K562 (cell line): ENCODE results near the gene SOX11. TPM values are rescaled to one million over a fixed set of nuclear protein-coding genes. Genes with fewer than 3 reads are reported as not detected.

Experiments used
- ATAC-seq: fragments of 200-7000 bp; cut with Tn5 transposase; 3 replicates; pipeline ENCODE4 v1.9.1; 2020; ENCODE audit warnings: moderate library complexity
- BruUV-seq: library from RNA; stranded (reverse); fragments of 400-500 nt; replicated peaks from 2 replicates; lab custom pipeline; 2021; lab: Mats Ljungman, UMichigan
- CTCF ChIA-PET: fragments of 300-600 bp; formaldehyde crosslinking; extraction: SDS; loops from one replicate; lab custom pipeline; 2021; ENCODE audit warnings: low intra/inter-chr PET ratio; lab: Yijun Ruan, JAX
- POLR2A ChIA-PET: fragments of 300-600, 350-650 bp; sonication (Branson Sonifier 250); formaldehyde crosslinking; extraction: SDS; loops from one replicate; lab custom pipeline; 2021; ENCODE audit warnings: antibody characterized with exemption, inconsistent platforms; lab: Yijun Ruan, JAX
- DNase-seq, 4 experiments: peaks; one replicate each; pipeline versions ENCODE4 v3.0.0 to v3.0.0-alpha.2; 2011 to 2018; ENCODE audit warnings: low spot score in 3 of 4, mixed read lengths in 3 of 4; ENCODE audit errors: extremely low read depth in 1 of 4
- FAIRE-seq: peaks from 2 replicates; lab custom pipeline; 2011; peaks lifted over from hg19 to GRCh38; lab: Jason Lieb, UNC
- H2AFZ ChIP-seq: 2 replicates; pipeline ENCODE4 v1.6.0; 2011; ENCODE audit warnings: low read depth, low read length, control low read depth, inconsistent platforms
- H3K27ac ChIP-seq: fragments of 200-600 bp; 3 replicates; pipeline ENCODE4 v1.8.0; 2011; ENCODE audit warnings: low read depth, mild to moderate bottlenecking, control low read depth, inconsistent platforms, low read length, moderate library complexity, mixed read lengths; ENCODE audit errors: extremely low read depth
- H3K27me3 ChIP-seq, 2 experiments: fragments of 300-600 bp in 1 of 2; 2 replicates in 1 of 2; 3 replicates in 1 of 2; pipeline versions ENCODE4 v1.6.0 to v1.8.0; 2011; ENCODE audit warnings: inconsistent platforms in 2 of 2, low read length in 2 of 2, mild to moderate bottlenecking in 1 of 2, mixed read lengths in 1 of 2, moderate library complexity in 1 of 2; ENCODE audit not compliant: control insufficient read depth in 2 of 2, insufficient read depth in 2 of 2
- H3K36me3 ChIP-seq: fragments of 300-600 bp; 3 replicates; pipeline ENCODE4 v1.8.0; 2011; ENCODE audit warnings: mild to moderate bottlenecking, low read length, inconsistent platforms; ENCODE audit not compliant: control insufficient read depth, insufficient read depth
- H3K4me1 ChIP-seq, 2 experiments: fragments of 200-600 bp in 1 of 2; replicated peaks in 1 of 2; 2 replicates in 1 of 2; 3 replicates in 1 of 2; pipeline versions ENCODE4 v1.5.1 to v1.8.0; 2011; ENCODE audit warnings: inconsistent platforms in 2 of 2, low read length in 2 of 2, mild to moderate bottlenecking in 1 of 2, mixed read lengths in 1 of 2, moderate library complexity in 1 of 2; ENCODE audit not compliant: control insufficient read depth in 2 of 2, insufficient read depth in 2 of 2
- H3K4me2 ChIP-seq: 2 replicates; pipeline ENCODE4 v1.6.1; 2011; ENCODE audit warnings: low read length, control low read depth, inconsistent platforms, mixed read lengths; ENCODE audit not compliant: insufficient read depth
- H3K4me3 ChIP-seq: fragments of 200-600 bp; sonication (generic), shearing (Covaris generic); 2 replicates; pipeline ENCODE4 v1.5.1; 2016; ENCODE audit warnings: control low read depth, inconsistent platforms
- H3K79me2 ChIP-seq: fragments of 200-600 bp; 3 replicates; pipeline ENCODE4 v1.8.0; 2011; ENCODE audit warnings: low read length, inconsistent platforms; ENCODE audit not compliant: control insufficient read depth, insufficient read depth
- H3K9ac ChIP-seq, 2 experiments: 2 replicates each; pipeline versions ENCODE4 v1.6.0 to v1.6.1; 2011; ENCODE audit warnings: low read depth in 2 of 2, low read length in 2 of 2, control low read depth in 1 of 2, inconsistent platforms in 1 of 2, mild to moderate bottlenecking in 1 of 2, mixed read lengths in 1 of 2; ENCODE audit not compliant: insufficient read depth in 1 of 2
- H3K9me1 ChIP-seq: one replicate; pipeline ENCODE4 v1.6.0; 2011; ENCODE audit warnings: inconsistent platforms, mild to moderate bottlenecking, low read length, moderate library complexity; ENCODE audit not compliant: control insufficient read depth, insufficient read depth
- H3K9me3 ChIP-seq: replicated peaks from 2 replicates; pipeline ENCODE4 v1.5.1; 2011; ENCODE audit warnings: low read depth, low read length, inconsistent platforms; ENCODE audit not compliant: control insufficient read depth, insufficient read depth
- H4K20me1 ChIP-seq: replicated peaks from 2 replicates; pipeline ENCODE4 v1.6.1; 2011; ENCODE audit warnings: low read length, inconsistent platforms, mixed read lengths; ENCODE audit not compliant: control insufficient read depth, insufficient read depth
- E4F1 ChIP-seq: fragments of 250-450 bp; sonication (Bioruptor Pico); IDR thresholded peaks from 2 replicates; pipeline ENCODE4 v1.5.0; 2021; ENCODE audit warnings: mild to moderate bottlenecking, borderline replicate concordance
- GATAD2A ChIP-seq: fragments of 450-650 bp; IDR thresholded peaks from 2 replicates; pipeline ENCODE4 v1.6.1; 2017
- MECOM ChIP-seq: fragments of 250-450 bp; sonication (Bioruptor Pico); IDR thresholded peaks from 2 replicates; pipeline ENCODE4 v1.8.0; 2022; ENCODE audit warnings: inconsistent platforms
- RBM22 ChIP-seq: fragments of 200-400 bp; formaldehyde crosslinking; IDR thresholded peaks from 2 replicates; pipeline ENCODE4 v1.6.1; 2018; ENCODE audit warnings: low read length, low read depth; ENCODE audit not compliant: poor library complexity, severe bottlenecking
- TARDBP ChIP-seq: fragments of 450-650 bp; IDR thresholded peaks from 2 replicates; pipeline ENCODE4 v1.6.1; 2016
- ZNF583 ChIP-seq: fragments of 250-450 bp; sonication (Bioruptor Pico); IDR thresholded peaks from 2 replicates; pipeline ENCODE4 v1.4.0; 2020
- WGBS: fragments of 100-300 bp; shearing (Covaris generic); methylation state at CpG from one replicate; pipeline ENCODE4 v1.1.6; 2016; ENCODE audit warnings: low coverage, mixed read lengths; ENCODE audit not compliant: insufficient coverage; ENCODE audit errors: missing lambda C conversion rate; 5-methylcytosine and 5-hydroxymethylcytosine counted together
- in situ Hi-C: fragments of 300-500 bp; cut with MboI; formaldehyde crosslinking; loops from 4 replicates; pipeline ENCODE4 v1.15.0; 2018; ENCODE audit warnings: inconsistent platforms, mixed read lengths
- intact Hi-C: fragments of 100-400 bp; cut with micrococcal nuclease; formaldehyde crosslinking; loops from 2 replicates; pipeline ENCODE4 v1.14.2; 2022
- polyA plus RNA-seq, 8 experiments: library from polyadenylated mRNA; depleted of rRNA in 4 of 8; stranded (reverse) in 5 of 8; unstranded in 3 of 8; fragments of >200 nt; fragmentation: Nextera tagmentation in 2 of 8; fragmentation: Illumina TruSeq in 1 of 8; extraction: Ambion mirVana in 2 of 8; extraction: Trizol in 1 of 8; gene quantifications; 2 replicates each; pipeline versions ENCODE4 v1.2.1 to v1.2.3, GENCODE V29; 2011 to 2014; ENCODE audit warnings: inconsistent platforms in 1 of 8, missing spikeins in 1 of 8
- total RNA-seq, 7 experiments: library from RNA; depleted of rRNA in 6 of 7; stranded (reverse); fragments of >200 nt in 6 of 7; fragmentation: Illumina TruSeq in 2 of 7; extraction: Trizol in 2 of 7; gene quantifications; 2 replicates each; pipeline versions ENCODE4 v1.2.1 to v1.2.3, GENCODE V29; 2011 to 2021; ENCODE audit warnings: low replicate concordance in 1 of 7

SOX11 gene
- total and polyA plus RNA-seq, 9 of the 15 experiments (the other 6 are each of a cell fraction or from before 2014, with no cell fraction given), result 0.02 TPM; not detected in 8

- no peak overlapping the region for H3K4me2 ChIP-seq
- intact Hi-C loops, result no loop called here
- H3K9ac ChIP-seq, result no peak overlapping the region
- in situ Hi-C loops, result no loop called here
- no peak overlapping the region for H3K4me3 ChIP-seq
- POLR2A ChIA-PET, result no interaction called here
- no TSS peak for BruUV-seq
- no peaks in the 10 kb centered on the region for H3K4me1 ChIP-seq
- CTCF ChIA-PET, result no interaction called here
- H3K9me1 ChIP-seq, result no peaks in the 10 kb centered on the region
- no peak overlapping the region for H3K27ac ChIP-seq
- no peaks in the 10 kb centered on the region for H3K9me3 ChIP-seq
- WGBS, result 2% methylated on average over 8 of the region's 8 CpGs
- no peaks in the 10 kb centered on the region for H3K79me2 ChIP-seq
- FAIRE-seq, result no peak
- no peaks in the 10 kb centered on the region for H3K27me3 ChIP-seq
- no peaks in the 10 kb centered on the region for H4K20me1 ChIP-seq
- no peaks in the 10 kb centered on the region for H3K36me3 ChIP-seq
- no peak for DNase-seq
- ATAC-seq, result no peak
- TF ChIP-seq MECOM (CRISPR knock-in tag) (no peak), GATAD2A (no peak), TARDBP (no peak), ZNF583 (CRISPR knock-in tag) (no peak), RBM22 (no peak), E4F1 (CRISPR knock-in tag) (no peak)
- no peak overlapping the region for H2AFZ ChIP-seq
These were observed 2.4 kb upstream of the SOX11 start for GRCh38 chr2:5689750-5690149.
